ENCODE data around the gene KCNK7.

KCNK7 gene

DNA sequence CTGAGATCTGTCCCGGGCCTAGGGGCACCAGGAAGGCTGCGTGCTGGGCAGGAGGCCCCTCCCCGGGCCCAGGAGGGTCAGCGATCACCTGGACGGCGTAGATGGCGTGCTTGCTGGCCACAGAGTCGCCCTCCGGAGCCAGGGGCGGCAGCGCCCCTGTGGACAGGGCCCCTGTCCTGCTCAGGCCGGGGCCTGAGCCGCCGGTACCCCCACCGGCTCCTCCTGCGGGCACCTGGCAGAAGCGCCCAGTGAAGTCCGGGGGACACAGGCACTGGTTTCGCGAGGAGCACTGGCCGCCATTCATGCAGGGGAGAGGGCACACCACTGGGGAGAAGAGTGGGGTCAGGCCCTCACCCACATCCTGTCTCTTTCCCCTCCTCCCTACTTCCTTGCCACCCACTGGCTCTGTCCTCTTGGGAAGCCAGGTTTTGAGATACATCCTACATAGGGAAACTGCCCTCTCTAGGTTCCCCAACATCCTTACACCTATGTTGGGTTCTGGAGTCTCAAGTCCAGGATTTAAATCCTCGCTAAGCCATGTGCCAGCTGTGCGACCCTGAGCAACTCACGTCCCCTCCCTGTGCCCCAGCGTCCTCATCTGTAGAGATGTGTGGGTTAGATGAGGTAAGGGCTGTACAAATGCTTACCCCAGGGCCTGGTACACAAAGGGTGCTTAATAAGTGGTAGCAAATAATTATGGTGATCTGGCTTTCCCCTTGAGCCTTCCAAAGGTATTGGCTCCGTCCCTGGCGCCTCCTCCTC, 41.4 kb downstream of the KCNK7 start:
- no peak for FAIRE-seq

DNA sequence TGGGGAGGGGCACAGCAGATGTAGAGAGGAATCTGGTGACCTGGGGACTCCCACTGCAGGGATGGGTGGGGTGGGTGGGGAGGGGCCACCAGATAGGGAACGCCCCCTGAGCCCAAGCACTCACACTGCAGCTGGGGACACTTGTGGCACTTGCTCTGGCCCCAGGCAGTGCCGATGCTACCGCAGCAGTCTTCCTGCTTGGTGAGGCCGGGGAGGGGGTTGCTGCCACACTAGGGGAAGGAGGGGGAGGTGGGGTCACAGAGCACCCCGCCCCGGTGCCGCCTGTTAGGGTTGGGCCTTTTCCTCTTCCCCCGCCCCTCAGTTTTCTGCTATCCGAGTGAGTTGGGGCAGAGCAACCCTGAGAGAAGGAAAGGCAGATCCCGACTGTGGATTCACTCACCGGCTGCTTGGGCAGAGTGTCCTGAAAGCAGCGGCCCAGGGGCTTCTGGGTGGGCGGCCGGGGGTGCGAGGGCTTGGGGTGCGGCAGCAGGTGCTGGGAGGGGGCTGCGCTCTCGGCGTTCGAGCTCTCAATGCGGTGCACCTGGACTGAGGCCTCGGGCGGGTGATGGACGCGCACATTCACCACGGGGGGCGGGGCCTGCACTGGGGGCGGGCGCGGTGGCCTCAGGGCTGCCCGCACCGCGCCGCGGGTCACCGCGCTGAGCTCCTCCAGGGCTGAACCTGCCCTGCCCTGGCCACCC, 42.1 kb downstream of the KCNK7 start:
- FAIRE-seq: peak; percentile 55

DNA sequence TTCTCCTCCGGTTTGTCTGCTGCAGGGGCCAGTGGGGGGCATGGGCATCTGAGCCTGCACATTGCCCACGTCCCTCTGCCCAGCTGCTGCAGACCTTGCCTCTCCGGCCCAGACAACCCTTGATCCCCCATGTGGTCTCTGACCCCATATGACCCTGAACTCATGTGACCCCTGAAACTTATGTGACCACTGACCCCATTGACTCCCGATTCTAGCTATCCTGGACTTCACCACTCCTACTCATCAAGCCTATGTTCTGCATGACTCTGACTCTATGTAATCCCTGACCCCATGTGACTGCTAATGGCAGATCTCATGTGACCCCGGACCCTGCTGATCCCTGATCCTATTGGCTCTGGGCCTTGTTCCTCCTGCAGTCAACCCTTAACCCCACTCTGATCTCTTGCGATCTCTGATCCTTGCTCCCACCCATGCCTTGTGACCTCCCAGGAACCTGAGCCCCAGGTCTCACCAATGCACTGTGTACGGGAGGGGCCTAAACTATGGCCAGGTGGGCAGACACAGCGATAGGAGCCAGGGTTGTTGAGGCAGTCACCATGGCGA, 43.1 kb downstream of the KCNK7 start:
- FAIRE-seq: no peak

DNA sequence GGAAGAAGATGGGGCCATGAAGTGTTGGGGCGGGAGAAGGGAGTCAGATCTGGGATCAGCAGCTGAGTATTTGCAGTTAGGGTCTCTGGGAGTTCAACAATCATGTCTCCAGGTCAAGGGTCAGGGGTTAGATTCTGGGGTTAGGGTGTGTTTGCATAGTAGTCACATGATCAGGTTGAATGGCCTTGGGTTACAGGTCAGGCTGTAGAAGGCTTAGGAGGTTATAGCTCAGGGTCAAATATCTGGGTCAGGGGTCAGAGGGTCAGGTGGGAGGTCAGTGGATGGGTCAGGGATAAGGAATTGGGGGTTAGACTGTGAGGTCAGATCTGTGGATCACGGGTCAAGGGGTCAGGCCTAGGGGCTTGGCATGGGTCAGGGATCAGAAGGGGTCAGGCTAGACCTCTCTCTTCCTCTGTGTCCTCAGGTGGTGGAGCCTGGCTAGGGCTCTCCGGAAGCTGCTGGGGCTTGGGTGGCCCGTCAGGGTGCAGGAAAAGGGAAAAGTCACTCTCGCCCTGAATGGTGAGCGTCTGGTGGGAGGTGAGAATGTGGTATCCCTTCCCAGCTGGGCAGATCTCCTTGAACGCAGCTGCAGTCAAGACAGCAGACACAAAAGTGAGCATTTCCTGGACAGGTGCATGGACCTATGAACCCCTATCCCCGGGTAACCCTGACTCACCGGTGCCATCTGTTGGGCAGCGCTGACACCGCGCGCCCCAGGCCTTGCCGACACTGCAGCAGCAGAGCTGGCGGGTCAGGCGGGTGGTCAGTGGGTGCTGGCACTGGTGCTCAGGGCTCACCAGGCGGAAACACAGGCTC, 43.8 kb downstream of the KCNK7 start:
- FAIRE-seq: no peak

DNA sequence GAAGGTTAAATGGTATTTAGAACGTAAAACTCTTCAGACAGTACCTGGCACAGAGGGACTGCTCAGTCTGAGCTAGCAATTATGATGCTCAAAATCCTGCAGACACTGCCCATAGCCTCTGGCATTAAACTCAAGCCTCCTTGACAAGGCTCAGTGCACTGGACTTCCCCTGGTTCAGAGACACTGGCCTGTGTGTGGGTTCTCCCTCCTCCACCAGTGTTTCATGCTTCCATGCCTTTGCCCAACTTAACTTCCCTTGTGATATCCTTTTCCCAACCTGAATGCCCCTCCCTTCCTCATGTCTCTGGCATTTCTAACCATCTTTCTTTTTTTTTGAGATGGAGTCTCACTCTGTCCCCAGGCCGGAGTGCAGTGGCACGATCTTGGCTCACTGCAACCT, 46.5 kb downstream of the KCNK7 start:
- no peak for FAIRE-seq

DNA sequence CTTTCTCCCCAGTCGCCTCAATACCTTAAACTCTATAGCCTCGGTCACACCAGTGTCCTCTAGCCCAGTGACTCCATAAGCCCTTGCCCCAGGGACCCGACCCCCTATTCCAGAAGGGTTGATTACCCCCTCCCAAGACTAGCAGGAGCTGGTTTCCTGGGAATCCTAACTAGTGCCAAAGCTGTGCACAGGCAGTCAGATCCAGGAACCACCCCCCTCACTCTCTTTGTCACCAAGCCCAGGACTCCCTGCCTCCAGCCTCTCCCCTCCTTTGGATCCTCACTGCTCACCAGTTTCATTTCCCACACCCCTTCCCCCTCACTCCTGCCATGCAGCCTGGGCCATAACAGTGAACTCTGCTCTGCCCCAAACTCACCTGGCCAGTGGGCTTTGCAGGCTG, 47.2 kb downstream of the KCNK7 start:
- no peak for FAIRE-seq

DNA sequence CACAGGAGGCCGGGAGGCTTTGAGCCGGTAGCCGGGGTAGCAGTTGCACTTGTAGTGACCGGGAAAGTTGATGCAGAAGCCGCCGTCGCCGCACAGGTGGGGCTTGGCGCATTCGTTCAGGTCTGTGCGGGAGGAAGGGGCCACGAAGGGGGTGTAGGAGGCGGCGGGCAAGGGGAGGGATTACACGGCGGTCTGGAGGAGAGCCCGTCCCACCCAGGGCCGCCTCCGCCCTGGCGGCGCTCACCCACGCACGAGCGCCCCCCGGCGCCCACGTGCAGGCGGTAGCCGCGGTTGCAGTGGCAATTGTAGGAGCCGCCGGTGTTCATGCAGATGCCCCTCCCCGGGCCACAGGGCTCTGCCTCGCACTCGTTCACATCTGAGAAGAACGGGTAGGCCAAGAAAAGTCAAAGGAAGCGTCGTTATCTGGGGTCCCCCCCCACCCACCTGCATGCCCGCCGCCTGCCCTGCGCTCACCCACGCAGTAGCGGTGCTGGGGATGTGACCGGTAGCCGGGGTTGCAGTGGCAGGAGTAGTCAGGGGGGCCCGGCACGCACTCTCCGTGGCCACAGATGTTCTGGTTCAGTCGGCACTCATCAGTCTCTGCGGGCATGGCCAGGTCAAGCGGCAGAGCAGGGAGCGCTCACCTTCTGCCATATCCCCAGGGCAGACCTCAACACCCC, 48.0 kb downstream of the KCNK7 start:
- FAIRE-seq: no peak

DNA sequence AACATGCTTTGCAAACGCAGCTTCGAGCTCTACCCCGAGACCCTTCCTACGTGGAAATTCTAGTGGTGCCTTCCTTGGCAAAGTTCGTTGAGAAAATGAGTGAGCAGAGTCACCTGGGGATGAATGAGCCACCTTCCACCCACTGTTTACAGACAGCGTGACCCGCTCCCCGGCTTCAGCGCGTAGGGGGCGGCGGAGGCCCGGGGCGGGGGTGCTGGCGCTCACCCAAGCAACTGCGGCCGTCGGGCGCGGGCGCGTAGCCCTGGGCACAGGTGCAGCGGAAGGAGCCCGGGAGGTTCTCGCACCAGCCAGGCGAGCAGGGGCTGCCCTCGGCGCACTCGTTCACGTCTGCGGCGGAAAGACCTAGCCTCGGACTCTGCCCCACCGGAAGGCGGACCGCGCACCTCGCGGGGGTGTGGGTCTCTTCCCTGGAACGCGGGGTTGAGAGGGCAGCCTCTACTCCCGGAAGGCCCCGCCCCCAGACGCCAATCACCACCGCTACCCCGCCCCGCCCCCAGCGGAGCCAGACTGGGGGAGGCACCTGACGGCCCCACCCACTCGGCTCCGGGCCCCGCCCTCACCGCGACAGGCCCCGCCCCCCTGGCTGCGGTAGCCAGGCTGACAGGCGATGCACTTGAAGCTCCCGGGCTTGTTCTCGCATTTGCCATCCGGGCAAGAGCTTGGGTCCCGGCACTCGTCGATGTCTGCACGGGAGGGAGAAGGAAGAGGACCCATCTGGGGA, 49.2 kb downstream of the KCNK7 start:
- no peak for FAIRE-seq

DNA sequence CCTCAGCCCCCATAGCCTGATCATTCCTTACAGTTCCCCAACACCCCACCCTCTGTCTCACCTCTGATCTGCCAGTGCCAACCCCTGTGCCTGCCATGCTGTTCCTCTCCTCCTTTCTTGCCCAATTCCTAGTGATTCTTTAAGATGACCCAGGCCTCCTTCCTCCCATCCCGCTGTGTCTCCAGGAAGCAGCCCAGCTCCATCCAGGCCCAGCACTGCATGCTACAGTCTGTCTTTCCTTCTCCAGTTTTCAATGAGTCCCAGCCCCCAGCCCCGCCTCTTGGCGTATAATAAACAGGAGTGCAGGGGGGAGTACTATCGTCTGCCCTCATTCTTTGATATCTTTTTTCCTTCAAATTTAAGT, 49.8 kb downstream of the KCNK7 start:
- no peak for FAIRE-seq

Data from G401.6 (cell line).